GM23338 (cell line): ENCODE results near the gene FASTKD2. TPM values are rescaled to one million over a fixed set of nuclear protein-coding genes. Genes with fewer than 3 reads are reported as not detected.

Source experiments
- ATAC-seq: fragments of 200-7000 bp; cut with Tn5 transposase; 3 replicates; pipeline ENCODE4 v1.9.1; 2020
- DNase-seq: peaks from one replicate; pipeline ENCODE4 v3.0.0-alpha.2; 2015; ENCODE audit warnings: low spot score
- H2AFZ ChIP-seq: fragments of 200-600 bp; sonication (generic); 2 replicates; pipeline ENCODE4 v1.8.0; 2016; ENCODE audit warnings: antibody characterized with exemption, mild to moderate bottlenecking, moderate library complexity
- H3F3A ChIP-seq: fragments of 200-600 bp; sonication (generic); replicated peaks from 2 replicates; pipeline ENCODE4 v1.8.0; 2017; ENCODE audit warnings: antibody characterized with exemption, mixed run types, low read depth
- H3K27ac ChIP-seq: fragments of 200-600 bp; sonication (generic); 2 replicates; pipeline ENCODE4 v1.6.1; 2016; ENCODE audit warnings: low read depth
- H3K27me3 ChIP-seq: fragments of 200-600 bp; sonication (generic); 2 replicates; pipeline ENCODE4 v1.8.0; 2016; ENCODE audit warnings: mild to moderate bottlenecking, mixed run types, moderate library complexity; ENCODE audit not compliant: insufficient read depth
- H3K36me3 ChIP-seq: fragments of 200-600 bp; sonication (generic); 2 replicates; pipeline ENCODE4 v1.8.0; 2016; ENCODE audit warnings: mild to moderate bottlenecking; ENCODE audit not compliant: insufficient read depth
- H3K4me1 ChIP-seq: fragments of 200-600 bp; sonication (generic); 2 replicates; pipeline ENCODE4 v1.8.0; 2016; ENCODE audit warnings: mild to moderate bottlenecking, moderate library complexity; ENCODE audit not compliant: insufficient read depth
- H3K4me2 ChIP-seq: fragments of 200-600 bp; sonication (generic); 2 replicates; pipeline ENCODE4 v1.7.1; 2017; ENCODE audit warnings: mixed run types
- H3K4me3 ChIP-seq: fragments of 200-600 bp; sonication (generic); 2 replicates; pipeline ENCODE4 v1.6.1; 2016; ENCODE audit warnings: mixed run types
- H3K79me2 ChIP-seq: fragments of 200-600 bp; sonication (generic); replicated peaks from 2 replicates; pipeline ENCODE4 v1.8.0; 2017; ENCODE audit warnings: mild to moderate bottlenecking; ENCODE audit not compliant: insufficient read depth
- H3K9me2 ChIP-seq: fragments of 200-600 bp; sonication (generic); 2 replicates; pipeline ENCODE4 v1.8.0; 2017; ENCODE audit not compliant: insufficient read depth
- H4K20me1 ChIP-seq: fragments of 200-600 bp; sonication (generic); replicated peaks from 2 replicates; pipeline ENCODE4 v1.8.0; 2017; ENCODE audit warnings: mild to moderate bottlenecking; ENCODE audit not compliant: insufficient read depth
- H3K27ac Mint-ChIP-seq: 2 replicates; pipeline ENCODE4 v1.8.0; 2020; ENCODE audit warnings: inconsistent platforms, mild to moderate bottlenecking, moderate library complexity, mixed read lengths
- H3K27me3 Mint-ChIP-seq: 3 replicates; pipeline ENCODE4 v1.8.0; 2022; ENCODE audit warnings: low read depth, mild to moderate bottlenecking, moderate library complexity, mixed read lengths, inconsistent platforms; ENCODE audit not compliant: insufficient read depth, poor library complexity
- H3K36me3 Mint-ChIP-seq: 3 replicates; pipeline ENCODE4 v1.8.0; 2021; ENCODE audit warnings: low read depth, mild to moderate bottlenecking, inconsistent platforms, moderate library complexity, mixed read lengths
- H3K4me1 Mint-ChIP-seq: 3 replicates; pipeline ENCODE4 v1.8.0; 2020; ENCODE audit warnings: mild to moderate bottlenecking, inconsistent platforms, mixed read lengths
- H3K4me3 Mint-ChIP-seq: 3 replicates; pipeline ENCODE4 v1.8.0; 2021; ENCODE audit warnings: moderate library complexity, mild to moderate bottlenecking, inconsistent platforms, mixed read lengths
- H3K9me3 Mint-ChIP-seq: 3 replicates; pipeline ENCODE4 v1.8.0; 2020; ENCODE audit warnings: moderate library complexity, mild to moderate bottlenecking, inconsistent platforms, mixed read lengths
- CREB1 ChIP-seq: fragments of 250-450 bp; sonication (Bioruptor Pico); IDR thresholded peaks from 2 replicates; pipeline ENCODE4 v1.5.0; 2020; ENCODE audit warnings: low read depth, mild to moderate bottlenecking, moderate library complexity
- CTCF ChIP-seq, 2 experiments: fragments of 200-600 bp in 1 of 2; sonication (generic) in 1 of 2; conservative IDR thresholded peaks; 2 replicates each; pipeline versions ENCODE4 v1.5.1 to v1.6.1; 2016 to 2017; ENCODE audit warnings: antibody characterized with exemption in 2 of 2, low read depth in 2 of 2, mild to moderate bottlenecking in 2 of 2, moderate library complexity in 1 of 2
- ETS1 ChIP-seq: IDR thresholded peaks from 2 replicates; pipeline ENCODE4 v1.6.1; 2016; ENCODE audit warnings: antibody characterized with exemption
- EZH2 ChIP-seq: fragments of 200-600 bp; sonication (generic); IDR thresholded peaks from one replicate; pipeline ENCODE4 v1.8.0; 2017; ENCODE audit warnings: antibody characterized with exemption, mild to moderate bottlenecking, low read depth; ENCODE audit not compliant: unreplicated experiment
- EZH2phosphoT487 ChIP-seq: fragments of 200-600 bp; sonication (generic); IDR thresholded peaks from one replicate; pipeline ENCODE4 v1.8.1; 2018; ENCODE audit warnings: antibody characterized with exemption; ENCODE audit not compliant: unreplicated experiment
- JUNB ChIP-seq: IDR thresholded peaks from one replicate; pipeline ENCODE4 v1.6.1; 2016; ENCODE audit warnings: antibody characterized with exemption; ENCODE audit not compliant: unreplicated experiment
- NANOG ChIP-seq: IDR thresholded peaks from 2 replicates; pipeline ENCODE4 v1.6.1; 2016; ENCODE audit warnings: antibody characterized with exemption, borderline replicate concordance
- POLR2AphosphoS5 ChIP-seq: IDR thresholded peaks from 2 replicates; pipeline ENCODE4 v1.6.1; 2016; ENCODE audit warnings: antibody characterized with exemption, low read depth
- REST ChIP-seq: IDR thresholded peaks from one replicate; pipeline ENCODE4 v1.6.1; 2018; ENCODE audit warnings: antibody characterized with exemption; ENCODE audit not compliant: unreplicated experiment
- STAT1 ChIP-seq: IDR thresholded peaks from one replicate; pipeline ENCODE4 v1.6.1; 2016; ENCODE audit warnings: antibody characterized with exemption; ENCODE audit not compliant: unreplicated experiment
- ZNF114 ChIP-seq: fragments of 250-450 bp; sonication (Bioruptor Pico); IDR thresholded peaks from 2 replicates; pipeline ENCODE4 v1.5.0; 2020; ENCODE audit warnings: mild to moderate bottlenecking, moderate library complexity
- ZNF331 ChIP-seq: fragments of 250-450 bp; sonication (Bioruptor Pico); IDR thresholded peaks from 2 replicates; pipeline ENCODE4 v1.5.0; 2020; ENCODE audit warnings: low read depth, mild to moderate bottlenecking, moderate library complexity
- ZNF462 ChIP-seq: fragments of 250-450 bp; sonication (Bioruptor Pico); IDR thresholded peaks from 2 replicates; pipeline ENCODE4 v1.5.0; 2020; ENCODE audit warnings: mild to moderate bottlenecking, moderate library complexity
- polyA plus RNA-seq: library from polyadenylated mRNA; unstranded; fragments of >200 nt; fragmentation: Nextera tagmentation; extraction: Ambion mirVana; gene quantifications from 2 replicates; pipeline ENCODE4 v1.2.1, GENCODE V29; 2016
- total RNA-seq: library from RNA; depleted of rRNA; stranded (reverse); fragments of >200 nt; shearing (Covaris generic); gene quantifications from 2 replicates; pipeline ENCODE4 v1.2.3, GENCODE V29; 2014

The FASTKD2 gene
- total and polyA plus RNA-seq, 2 experiments from 2014 or later, result 20.5 to 48.7 TPM

- no peaks in the 10 kb centered on the region for H3K9me3 Mint-ChIP-seq
- Histone ChIP-seq H3K27me3 (no peaks in the 10 kb centered on the region), H4K20me1 (no peaks in the 10 kb centered on the region; the same call in 1 of the 2 replicates), H3K36me3 (no peaks in the 10 kb centered on the region), H3F3A (no peaks in the 10 kb centered on the region), H2AFZ (no peak overlapping the region), H3K4me1 (no peaks in the 10 kb centered on the region), H3K79me2 (no peaks in the 10 kb centered on the region), H3K4me2 (no peak overlapping the region), H3K27ac (no peak overlapping the region), H3K4me3 (no peak overlapping the region), H3K9me2 (0 out of 2 replicates have a peak, but pooled peaks cover 6% of the 10 kb centered on the region)
- no peaks in the 10 kb centered on the region for H3K36me3 Mint-ChIP-seq
- H3K4me3 Mint-ChIP-seq, result no peak overlapping the region
- H3K27ac Mint-ChIP-seq, result no peak overlapping the region
- no peak for DNase-seq
- no peak for TF ChIP-seq CTCF (conservative IDR thresholded peaks at IDR 0.05; ENCODE audit: low read depth in 2 of 2)
- TF ChIP-seq ETS1, result no peak
- no peak for TF ChIP-seq REST
- TF ChIP-seq EZH2phosphoT487, result no peak
- no peak for TF ChIP-seq CREB1 (CRISPR knock-in tag)
- TF ChIP-seq EZH2, result no peak
- no peak for TF ChIP-seq ZNF331
- no peak for TF ChIP-seq POLR2AphosphoS5
- no peak for TF ChIP-seq ZNF114 (CRISPR knock-in tag)
- no peak for TF ChIP-seq STAT1
- no peak for TF ChIP-seq ZNF462 (CRISPR knock-in tag)
- TF ChIP-seq NANOG, result no peak
- TF ChIP-seq JUNB, result no peak
- no peaks in the 10 kb centered on the region for H3K4me1 Mint-ChIP-seq
- no peaks in the 10 kb centered on the region for H3K27me3 Mint-ChIP-seq
- ATAC-seq, result no peak
Measured at GRCh38 chr2:206739271-206739670, 26.1 kb upstream of the FASTKD2 start.
